Measurements from ENCODE around the gene NF1. TPM values are rescaled to one million over a fixed set of nuclear protein-coding genes. Genes with fewer than 3 reads are reported as not detected.
"Not testable (repeated sequence)": the region's sequence is repeated elsewhere in the genome, so short reads cannot be mapped to it uniquely, and the experiment has no call there.

Gene NF1
- total RNA-seq, 4 donors from 2014 or later, result 15.6 to 48.4 (median 26.9) TPM

- H3K4me3 ChIP-seq, result no peak overlapping the region
- intact Hi-C loops (cut with DNase I), result no loop called here
- no peak overlapping the region for H3K27ac ChIP-seq
- H3K9me3 ChIP-seq, result no peaks in the 10 kb centered on the region
- no peak for TF ChIP-seq POLR2A (IDR thresholded peaks at IDR 0.05)
- no peak for TF ChIP-seq CTCF (IDR thresholded peaks at IDR 0.05)
- no peaks in the 10 kb centered on the region for H3K4me1 ChIP-seq
- H3K27me3 ChIP-seq, result no peaks in the 10 kb centered on the region
- 86 to 93% methylated on average over 2 of the region's 2 CpGs for WGBS, 2 donors
- DNase-seq, result no peak
- H3K36me3 ChIP-seq, result no peaks in the 10 kb centered on the region
Measured at GRCh38 chr17:31174215-31174614, 79.4 kb downstream of the NF1 start.

- no peak for DNase-seq
- 56 to 74% methylated on average over 5 of the region's 5 CpGs for WGBS, 2 donors
- H3K27ac ChIP-seq, result no peak overlapping the region
- no peaks in the 10 kb centered on the region for H3K9me3 ChIP-seq
- H3K27me3 ChIP-seq, result no peaks in the 10 kb centered on the region
- H3K4me1 ChIP-seq, result no peaks in the 10 kb centered on the region
- no peak overlapping the region for H3K4me3 ChIP-seq
- intact Hi-C loops (cut with DNase I), result no loop called here
- H3K36me3 ChIP-seq, result no peaks in the 10 kb centered on the region
- TF ChIP-seq CTCF (IDR thresholded peaks at IDR 0.05) (no peak), POLR2A (IDR thresholded peaks at IDR 0.05) (no peak)
Measured at GRCh38 chr17:31175237-31175636, 80.5 kb downstream of the NF1 start.

GRCh38 chr17:31176143-31176542 is 81.4 kb downstream of the NF1 start:
- H3K9me3 ChIP-seq; H3K4me3 ChIP-seq; H3K4me1 ChIP-seq; H3K36me3 ChIP-seq; H3K27me3 ChIP-seq; intact Hi-C loops (cut with DNase I); DNase-seq; H3K27ac ChIP-seq: not testable (repeated sequence)
- 92% methylated on average over 3 of the region's 3 CpGs for WGBS, 2 donors

GRCh38 chr17:31178951-31179350 is 84.2 kb downstream of the NF1 start:
- H3K27me3 ChIP-seq; H3K4me3 ChIP-seq; intact Hi-C loops (cut with DNase I); H3K4me1 ChIP-seq; H3K9me3 ChIP-seq; DNase-seq; H3K27ac ChIP-seq: not testable (repeated sequence)
- WGBS, 2 donors, result 90% methylated on average over 2 of the region's 2 CpGs
- peaks cover 0 to 18% (median 9%) of the 10 kb centered on the region in 3 donors for H3K36me3 ChIP-seq

- intact Hi-C loops (cut with DNase I), result no loop called here
- no peak for DNase-seq
- Histone ChIP-seq H3K4me1 (peaks cover 0 to 8% (median 0%) of the 10 kb centered on the region in 3 donors), H3K27ac (no peak overlapping the region), H3K9me3 (no peaks in the 10 kb centered on the region), H3K36me3 (no peaks in the 10 kb centered on the region), H3K4me3 (no peak overlapping the region), H3K27me3 (no peaks in the 10 kb centered on the region)
- 42 to 44% methylated on average over 5 of the region's 5 CpGs for WGBS, 2 donors
- no peak for TF ChIP-seq POLR2A (IDR thresholded peaks at IDR 0.05)
- no peak for TF ChIP-seq CTCF (IDR thresholded peaks at IDR 0.05)
Measured at GRCh38 chr17:31195305-31195704, 100.5 kb downstream of the NF1 start.

GRCh38 chr17:31198026-31198425 is 103.2 kb downstream of the NF1 start:
- no peak overlapping the region for H3K27ac ChIP-seq
- DNase-seq, result no peak

GRCh38 chr17:31198666-31199065 is 103.9 kb downstream of the NF1 start:
- 66 to 72% methylated on average over 2 of the region's 2 CpGs for WGBS, 2 donors
- H3K27ac ChIP-seq; intact Hi-C loops (cut with DNase I): not testable (repeated sequence)

More at GRCh38 chr17:31198026-31198425, 103.2 kb downstream of the NF1 start:
- peaks cover 0 to 16% (median 0%) of the 10 kb centered on the region in 3 donors for H3K36me3 ChIP-seq
- TF ChIP-seq POLR2A (IDR thresholded peaks at IDR 0.05) (no peak), CTCF (IDR thresholded peaks at IDR 0.05) (no peak)
- H3K4me1 ChIP-seq, result peaks cover 0 to 8% (median 0%) of the 10 kb centered on the region in 3 donors
- H3K9me3 ChIP-seq, result no peaks in the 10 kb centered on the region
- 83 to 95% methylated on average over 1 of the region's 1 CpG for WGBS, 2 donors
- no peak overlapping the region for H3K4me3 ChIP-seq
- no peaks in the 10 kb centered on the region for H3K27me3 ChIP-seq
- intact Hi-C loops (cut with DNase I), result no loop called here

More at GRCh38 chr17:31198666-31199065, 103.9 kb downstream of the NF1 start:
- not testable (repeated sequence) for DNase-seq, H3K4me1 ChIP-seq, H3K4me3 ChIP-seq, H3K9me3 ChIP-seq, H3K27me3 ChIP-seq
- H3K36me3 ChIP-seq, result peaks cover 0 to 19% (median 0%) of the 10 kb centered on the region in 3 donors
